Epithelial cell of proximal tubule (primary cell): ENCODE measurements around the gene TRPV6. TPM values are rescaled to one million over a fixed set of nuclear protein-coding genes. Genes with fewer than 3 reads are reported as not detected.

Experiments
- DNase-seq: peaks from one replicate; pipeline ENCODE4 v3.0.0-alpha.2; 2011; ENCODE audit warnings: low read depth
- H3K4me3 ChIP-seq: 2 replicates; pipeline ENCODE4 v1.5.1; 2011; ENCODE audit warnings: low read depth, mild to moderate bottlenecking, low read length
- total RNA-seq: library from RNA; depleted of rRNA; stranded (reverse); fragments of >200 nt; gene quantifications from 2 replicates; pipeline ENCODE4 v1.2.3, GENCODE V29; 2015
- TF ChIP-seq, protein P1 (sequence below): conservative IDR thresholded peaks from 2 replicates; pipeline ENCODE4 v1.5.1; 2012; ENCODE audit warnings: low read depth, mild to moderate bottlenecking, low read length

TRPV6 gene
- total RNA-seq, 1 donor from 2014 or later = 0.06 TPM

DNA sequence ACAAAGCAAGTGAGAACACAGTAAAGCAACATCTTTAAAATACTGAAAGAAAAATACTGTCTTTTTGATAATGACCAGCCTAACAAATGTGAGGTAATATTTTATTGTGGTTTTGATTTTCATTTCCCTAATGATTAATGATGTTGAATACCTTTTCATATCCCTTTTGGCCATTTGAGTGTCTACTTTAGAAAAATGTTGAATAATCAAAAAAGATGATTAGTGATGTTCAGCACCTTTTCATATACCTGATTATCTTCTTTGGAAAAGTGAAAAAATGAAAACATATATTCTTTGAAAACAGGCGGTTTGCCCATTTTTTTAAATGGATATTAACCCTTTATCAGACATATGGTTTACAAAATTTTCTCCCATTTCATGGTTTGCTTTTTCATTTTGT lies 62.8 kb downstream of the TRPV6 start:
- TF ChIP-seq, protein P1, sequence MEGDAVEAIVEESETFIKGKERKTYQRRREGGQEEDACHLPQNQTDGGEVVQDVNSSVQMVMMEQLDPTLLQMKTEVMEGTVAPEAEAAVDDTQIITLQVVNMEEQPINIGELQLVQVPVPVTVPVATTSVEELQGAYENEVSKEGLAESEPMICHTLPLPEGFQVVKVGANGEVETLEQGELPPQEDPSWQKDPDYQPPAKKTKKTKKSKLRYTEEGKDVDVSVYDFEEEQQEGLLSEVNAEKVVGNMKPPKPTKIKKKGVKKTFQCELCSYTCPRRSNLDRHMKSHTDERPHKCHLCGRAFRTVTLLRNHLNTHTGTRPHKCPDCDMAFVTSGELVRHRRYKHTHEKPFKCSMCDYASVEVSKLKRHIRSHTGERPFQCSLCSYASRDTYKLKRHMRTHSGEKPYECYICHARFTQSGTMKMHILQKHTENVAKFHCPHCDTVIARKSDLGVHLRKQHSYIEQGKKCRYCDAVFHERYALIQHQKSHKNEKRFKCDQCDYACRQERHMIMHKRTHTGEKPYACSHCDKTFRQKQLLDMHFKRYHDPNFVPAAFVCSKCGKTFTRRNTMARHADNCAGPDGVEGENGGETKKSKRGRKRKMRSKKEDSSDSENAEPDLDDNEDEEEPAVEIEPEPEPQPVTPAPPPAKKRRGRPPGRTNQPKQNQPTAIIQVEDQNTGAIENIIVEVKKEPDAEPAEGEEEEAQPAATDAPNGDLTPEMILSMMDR = no peak
- no peak for DNase-seq
- no peak overlapping the region for H3K4me3 ChIP-seq

Other genes with a start within 250 kb of the TRPV6 start
- 0.87 TPM in 1 of 2 replicates, not detected in the other for gene PRSS1, start 136.3 kb downstream of the TRPV6 start, total RNA-seq
- 0.43 TPM in 1 of 2 replicates, not detected in the other for gene PRSS2, start 114.8 kb downstream of the TRPV6 start, total RNA-seq
- 0.75 and 3.3 TPM in 2 replicates for gene EPHB6, start 30.7 kb downstream of the TRPV6 start, total RNA-seq
- not detected in 2 replicates for gene TRPV5, start 48.0 kb upstream of the TRPV6 start, total RNA-seq
- not detected in 2 replicates for gene LLCFC1, start 53.7 kb upstream of the TRPV6 start, total RNA-seq
- 0.12 TPM in 1 of 2 replicates, not detected in the other for gene KEL, start 76.6 kb upstream of the TRPV6 start, total RNA-seq
- gene OR9A2, start 141.4 kb upstream of the TRPV6 start, total RNA-seq = 0.17 TPM in 1 of 2 replicates, not detected in the other
- not detected in 2 replicates for gene OR6V1, start 166.6 kb upstream of the TRPV6 start, total RNA-seq
- not detected in 2 replicates for gene PIP, start 246.3 kb upstream of the TRPV6 start, total RNA-seq